Kidney (tissue), 22 donors: ENCODE results near the gene METTL6. TPM values are rescaled to one million over a fixed set of nuclear protein-coding genes. Genes with fewer than 3 reads are reported as not detected.
A peak's percentile ranks its signal among the peaks of the same experiment; 100 is the strongest.

Experiments used
- DNase-seq, 5 donors: peaks; one replicate each; pipeline ENCODE4 v3.0.0-alpha.2; 2013 to 2020
- FAIRE-seq: peaks from 2 replicates; lab custom pipeline; 2012; peaks lifted over from hg19 to GRCh38; lab: Jason Lieb, UNC
- H3K27ac ChIP-seq, 2 donors: one replicate each; pipeline ENCODE4 v1.7.0; 2013; ENCODE audit warnings: low read depth in 2 of 2, low read length in 2 of 2, inconsistent platforms in 1 of 2
- H3K27me3 ChIP-seq: one replicate; pipeline ENCODE4 v1.7.1; 2013; ENCODE audit warnings: low read length, inconsistent platforms; ENCODE audit not compliant: control insufficient read depth, insufficient read depth
- H3K36me3 ChIP-seq, 3 donors: one replicate each; pipeline versions ENCODE4 v1.7.0 to v1.7.1; 2013; ENCODE audit warnings: low read length in 3 of 3, control low read depth in 1 of 3, inconsistent platforms in 1 of 3; ENCODE audit not compliant: insufficient read depth in 3 of 3, control insufficient read depth in 2 of 3
- H3K4me1 ChIP-seq, 3 donors: one replicate each; pipeline versions ENCODE4 v1.7.0 to v1.7.1; 2013; ENCODE audit warnings: low read length in 3 of 3, inconsistent platforms in 1 of 3, low read depth in 1 of 3; ENCODE audit not compliant: control insufficient read depth in 2 of 3, insufficient read depth in 2 of 3
- H3K4me3 ChIP-seq, 3 donors: one replicate each; pipeline versions ENCODE4 v1.7.0 to v1.8.1; 2013; ENCODE audit warnings: low read length in 3 of 3, control low read depth in 1 of 3, inconsistent platforms in 1 of 3
- H3K9ac ChIP-seq, 3 donors: one replicate each; pipeline versions ENCODE4 v1.7.0 to v1.7.1; 2013; ENCODE audit warnings: low read length in 3 of 3, control low read depth in 1 of 3, inconsistent platforms in 1 of 3
- H3K9me3 ChIP-seq, 3 donors: one replicate each; pipeline versions ENCODE4 v1.7.0 to v1.7.1; 2013; ENCODE audit warnings: low read length in 3 of 3, control low read depth in 1 of 3, inconsistent platforms in 1 of 3; ENCODE audit not compliant: control insufficient read depth in 2 of 3, insufficient read depth in 1 of 3
- intact Hi-C: fragments of 100-400 bp; cut with DNase I; formaldehyde crosslinking; loops from one replicate; pipeline ENCODE4 v1.11.1; 2022
- long read RNA-seq, 10 donors: library from polyadenylated mRNA in 1 of 10; unstranded in 1 of 10; transcript quantifications; one replicate each; pipeline ENCODE4 v2.0.0 and lab custom pipeline, GENCODE V29; 2021 to 2026
- polyA plus RNA-seq: library from polyadenylated mRNA; stranded (reverse); fragments of 350-450 nt; fragmentation: Illumina TruSeq; extraction: RNeasy Lipid Tissue Mini Kit (QIAGEN cat#74804); gene quantifications from one replicate; pipeline ENCODE4 v1.2.3, GENCODE V29; 2014; ENCODE audit warnings: low read depth, low replicate concordance; ENCODE audit not compliant: insufficient read depth
- total RNA-seq: library from RNA; stranded (reverse); fragmentation: NEBNext Ultra II Directional; extraction: Animal tissue kit (Norgen Biotek cat#: 25700); gene quantifications from one replicate; pipeline ENCODE4 v1.2.1, GENCODE V29; 2021
- TF ChIP-seq, protein P1 (sequence below): IDR thresholded peaks from 3 replicates; pipeline ENCODE4 v1.5.1; 2012; ENCODE audit warnings: mild to moderate bottlenecking, moderate library complexity, borderline replicate concordance; ENCODE audit not compliant: insufficient read depth; ENCODE audit errors: extremely low read depth
- donor health status: control.
- donor health status: control.
- donor health status: control.
- donor health status: control.
- donor health status: control.
- donor health status: DM: yes; HTN: yes; CAD: no.
- donor health status: Normal renal cell carcinoma (clear cell type).

METTL6 gene
- total RNA-seq (18.6 TPM), polyA plus RNA-seq (9.7 TPM)
- long read RNA-seq, donor 1, result 0 reads
- long read RNA-seq, donor 2, result 0 reads
- long read RNA-seq, donor 3, partial matches to known transcripts, result 0 of 5 reads
- long read RNA-seq, donor 3, other reads (novel, unspliced or antisense), result 0 of 5 reads
- long read RNA-seq, donor 4, partial matches to known transcripts, result 0 of 2 reads
- long read RNA-seq, donor 4, other reads (novel, unspliced or antisense), result 0 of 2 reads
- long read RNA-seq, donor 5, result 0 reads
- long read RNA-seq, donor 6, transcript METTL6-202 (6 exons, 1,335 nt), result major isoform, 5 of 10 reads
- long read RNA-seq, donor 6, partial matches to known transcripts, result 0 of 10 reads
- long read RNA-seq, donor 6, other reads (novel, unspliced or antisense), result 5 of 10 reads
- long read RNA-seq, donor 7, partial matches to known transcripts, result 1 of 10 reads
- long read RNA-seq, donor 7, other reads (novel, unspliced or antisense), result 7 of 10 reads
- long read RNA-seq, donor 8, partial matches to known transcripts, result 0 of 2 reads
- long read RNA-seq, donor 8, other reads (novel, unspliced or antisense), result 0 of 2 reads
- long read RNA-seq, donor 9, partial matches to known transcripts, result 0 of 3 reads
- long read RNA-seq, donor 9, other reads (novel, unspliced or antisense), result 0 of 3 reads
- long read RNA-seq, donor 10, full-length matches to known transcripts, result 1 of 1 reads
- long read RNA-seq, donor 10, partial matches to known transcripts, result 0 of 1 reads
- long read RNA-seq, donor 10, other reads (novel, unspliced or antisense), result 0 of 1 reads

GRCh38 chr3:15427182-15427880 lies at the start of gene METTL6, which contains the start of gene EAF1:
METTL6 (minus strand) TSS chr3:15427544; CDS start chr3:15426511, 1,033 bp downstream.
EAF1 (plus strand) TSS chr3:15427598; CDS start chr3:15427780, 182 bp downstream.
- Histone ChIP-seq H3K4me3 (peak within 1 kb of the TSS; percentile 89 to 97 (median 89)), H3K9ac (peak within 1 kb of the TSS; percentile 78 to 97 (median 85)), H3K27me3 (no peaks in the 10 kb centered on the region), H3K9me3 (no peaks in the 10 kb centered on the region), H3K27ac (peak within 1 kb of the TSS; percentile 63 to 65), H3K36me3 (peaks cover 0 to 4% (median 0%) of the 10 kb centered on the region in 3 donors), H3K4me1 (peaks cover 0 to 16% (median 3%) of the 10 kb centered on the region in 3 donors)
- DNase-seq (peak; percentile 86 to 94 (median 92)), FAIRE-seq (no peak)
- intact Hi-C loops, result no loop called here
- TF ChIP-seq, protein P1, sequence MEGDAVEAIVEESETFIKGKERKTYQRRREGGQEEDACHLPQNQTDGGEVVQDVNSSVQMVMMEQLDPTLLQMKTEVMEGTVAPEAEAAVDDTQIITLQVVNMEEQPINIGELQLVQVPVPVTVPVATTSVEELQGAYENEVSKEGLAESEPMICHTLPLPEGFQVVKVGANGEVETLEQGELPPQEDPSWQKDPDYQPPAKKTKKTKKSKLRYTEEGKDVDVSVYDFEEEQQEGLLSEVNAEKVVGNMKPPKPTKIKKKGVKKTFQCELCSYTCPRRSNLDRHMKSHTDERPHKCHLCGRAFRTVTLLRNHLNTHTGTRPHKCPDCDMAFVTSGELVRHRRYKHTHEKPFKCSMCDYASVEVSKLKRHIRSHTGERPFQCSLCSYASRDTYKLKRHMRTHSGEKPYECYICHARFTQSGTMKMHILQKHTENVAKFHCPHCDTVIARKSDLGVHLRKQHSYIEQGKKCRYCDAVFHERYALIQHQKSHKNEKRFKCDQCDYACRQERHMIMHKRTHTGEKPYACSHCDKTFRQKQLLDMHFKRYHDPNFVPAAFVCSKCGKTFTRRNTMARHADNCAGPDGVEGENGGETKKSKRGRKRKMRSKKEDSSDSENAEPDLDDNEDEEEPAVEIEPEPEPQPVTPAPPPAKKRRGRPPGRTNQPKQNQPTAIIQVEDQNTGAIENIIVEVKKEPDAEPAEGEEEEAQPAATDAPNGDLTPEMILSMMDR, result peak; percentile 12

DNA sequence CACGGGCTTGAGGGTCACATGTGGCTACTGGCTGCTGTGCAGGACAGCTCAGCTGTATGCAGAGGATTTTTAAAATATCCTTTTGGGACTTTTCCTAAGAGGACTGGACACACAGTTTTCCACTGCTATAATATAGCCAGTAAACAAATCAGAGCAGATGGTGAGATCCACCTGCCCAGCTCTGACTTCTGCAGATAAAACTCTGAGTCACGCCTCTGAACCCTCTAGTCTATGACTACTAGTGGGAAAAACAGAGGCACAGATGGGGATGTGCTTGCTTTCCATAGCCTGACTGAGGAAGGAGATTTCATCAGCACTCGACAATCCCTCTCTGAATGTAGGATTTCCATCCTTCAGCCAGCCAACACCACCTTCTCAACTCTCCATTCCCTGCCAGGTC lies 49.0 kb upstream of the METTL6 start:
- no peak overlapping the region for H3K9ac ChIP-seq
- H3K4me3 ChIP-seq, result no peak overlapping the region
- intact Hi-C loops, result no loop called here
- no peak for FAIRE-seq
- H3K36me3 ChIP-seq, result no peaks in the 10 kb centered on the region
- H3K27ac ChIP-seq, result no peak overlapping the region
- no peaks in the 10 kb centered on the region for H3K4me1 ChIP-seq
- H3K27me3 ChIP-seq, result no peaks in the 10 kb centered on the region
- TF ChIP-seq, protein P1, result no peak
- H3K9me3 ChIP-seq, result no peaks in the 10 kb centered on the region
- no peak for DNase-seq

DNA sequence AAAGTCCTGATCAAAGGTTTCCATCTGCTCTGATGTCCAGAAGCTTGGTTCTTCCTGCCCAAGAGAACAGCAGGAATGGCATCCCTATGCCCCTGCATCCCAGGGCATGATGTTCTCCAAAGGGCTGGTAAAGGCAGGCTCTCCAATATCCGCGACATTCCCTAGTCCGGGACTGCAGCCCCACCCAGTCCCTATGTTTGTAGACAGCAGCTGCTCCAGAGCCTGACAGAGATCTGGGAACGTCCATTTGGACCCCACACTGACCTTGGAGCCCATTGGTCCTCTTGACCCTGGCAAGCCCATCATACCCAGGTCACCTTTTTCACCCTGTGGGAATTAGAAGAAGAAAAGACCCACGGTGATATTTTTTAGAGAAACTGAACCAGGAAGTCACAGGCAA lies 47.8 kb upstream of the METTL6 start:
- FAIRE-seq, result no peak
- DNase-seq, result no peak
- intact Hi-C loops, result no loop called here

More for the DNA sequence above, 47.8 kb upstream of the METTL6 start:
- Histone ChIP-seq H3K36me3 (no peaks in the 10 kb centered on the region), H3K9ac (no peak overlapping the region), H3K27ac (no peak overlapping the region), H3K4me1 (no peaks in the 10 kb centered on the region), H3K9me3 (no peaks in the 10 kb centered on the region), H3K27me3 (no peaks in the 10 kb centered on the region), H3K4me3 (no peak overlapping the region)
- TF ChIP-seq, protein P1, result no peak
